GM08714 (cell line): ENCODE measurements around the gene CDK8.

Experiments
- H3K4me3 ChIP-seq: fragments of 200-500 bp; sonication (Bioruptor generic); 2 replicates; pipeline ENCODE4 v1.5.1; 2014; ENCODE audit warnings: mild to moderate bottlenecking, low read length, inconsistent platforms
- ZNF274 ChIP-seq: IDR thresholded peaks from 2 replicates; pipeline ENCODE4 v1.6.1; 2012; ENCODE audit warnings: mild to moderate bottlenecking, low read depth, low read length

The CDK8 gene

DNA sequence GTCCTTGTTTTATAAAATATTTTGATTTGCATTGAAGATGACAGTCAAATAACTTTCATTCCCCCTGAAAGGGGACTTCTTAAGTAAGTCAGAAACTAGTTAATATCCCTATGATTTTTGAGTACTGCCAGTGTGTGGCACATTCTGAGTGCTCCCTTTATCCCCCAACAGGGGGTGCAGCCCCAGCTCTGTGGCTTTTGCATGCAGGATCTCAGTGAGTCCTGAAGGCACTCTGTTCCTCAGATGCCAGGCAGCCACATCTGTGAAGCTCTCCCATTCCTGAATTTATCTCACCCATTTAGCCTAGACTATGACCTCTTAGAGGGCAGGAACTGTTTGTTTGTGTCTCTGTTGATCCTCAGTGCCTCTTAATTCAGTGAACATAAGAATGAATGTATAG lies 123.1 kb downstream of the CDK8 start:
- no peak for TF ChIP-seq ZNF274
- H3K4me3 ChIP-seq: no peak overlapping the region

DNA sequence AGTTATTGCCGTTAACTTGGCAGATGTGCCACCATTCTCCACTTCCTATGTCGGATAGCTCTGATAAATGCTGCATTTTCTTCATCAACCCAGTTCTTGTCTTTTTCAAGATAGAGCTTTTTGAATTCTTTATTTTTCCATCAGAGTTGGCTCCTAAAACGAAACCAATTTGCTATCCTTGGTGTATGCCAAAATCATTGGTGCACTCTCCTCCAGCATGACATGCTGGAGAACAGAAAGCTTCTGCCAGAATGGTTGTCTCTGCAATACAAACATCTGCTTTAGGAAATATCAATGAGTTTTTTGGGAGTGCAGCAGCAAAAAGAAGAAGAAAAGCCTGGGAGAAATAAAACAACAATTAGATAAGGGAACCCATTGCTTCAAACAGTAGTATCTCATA lies 124.2 kb downstream of the CDK8 start:
- no peak for TF ChIP-seq ZNF274
- H3K4me3 ChIP-seq: no peak overlapping the region

DNA sequence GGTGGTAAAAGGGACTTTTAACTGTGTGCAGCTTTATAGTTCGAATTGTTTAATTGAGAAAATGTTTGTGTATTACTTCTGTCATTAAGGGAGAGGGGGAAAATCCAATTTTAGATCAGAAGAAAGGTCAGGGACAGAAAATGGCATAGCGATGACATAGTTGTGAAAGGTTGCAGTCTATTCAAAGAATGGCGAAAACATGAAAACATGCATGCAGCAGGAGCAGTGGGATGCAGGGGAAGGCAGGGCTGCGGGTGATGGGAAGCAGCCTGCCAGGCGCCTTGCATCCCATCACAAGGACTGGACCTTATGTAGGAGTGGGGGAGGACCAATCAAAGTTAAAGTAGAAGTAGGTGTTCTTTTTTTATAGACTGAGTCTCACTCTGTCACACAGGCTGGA lies 125.9 kb downstream of the CDK8 start:
- TF ChIP-seq ZNF274: no peak
- H3K4me3 ChIP-seq: no peak overlapping the region

DNA sequence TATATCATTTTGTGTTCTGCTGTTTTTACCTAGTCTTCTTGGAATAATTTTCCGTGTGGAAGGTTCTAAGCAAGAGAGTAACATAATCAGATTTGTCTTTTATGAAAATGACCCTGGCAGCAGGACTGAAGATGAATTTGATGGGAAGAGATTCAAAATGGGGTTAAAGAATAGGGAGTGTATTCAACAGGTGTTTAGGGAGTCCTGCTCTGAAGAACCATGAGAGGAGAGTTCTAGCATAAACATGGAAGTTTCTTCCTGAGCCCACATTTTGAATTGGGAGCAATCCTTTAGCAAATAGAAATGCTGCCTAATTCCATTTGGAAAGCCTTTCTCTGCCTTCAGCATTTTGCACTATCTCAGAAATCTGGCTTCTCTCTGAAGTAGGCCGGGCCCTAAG lies 127.0 kb downstream of the CDK8 start:
- no peak overlapping the region for H3K4me3 ChIP-seq
- no peak for TF ChIP-seq ZNF274

DNA sequence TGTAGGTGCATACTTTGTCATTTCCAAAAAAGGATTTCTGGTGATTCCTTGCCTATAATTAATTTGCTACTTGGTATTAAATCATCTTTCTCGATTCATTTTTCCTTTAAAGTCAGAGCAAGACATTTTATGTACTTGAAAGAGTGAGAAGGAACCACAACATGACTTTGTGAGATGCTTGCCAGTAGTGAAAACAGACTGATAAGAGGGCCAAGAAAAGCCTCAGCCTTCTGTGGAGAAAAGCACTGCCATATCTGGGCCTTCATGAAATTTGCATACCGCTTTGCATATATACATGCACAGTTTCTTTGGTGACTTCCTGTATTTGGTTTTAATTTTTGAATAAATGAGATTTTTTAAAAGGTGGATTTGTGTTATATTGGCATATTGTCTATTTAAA lies 128.4 kb downstream of the CDK8 start:
- H3K4me3 ChIP-seq: no peak overlapping the region
- no peak for TF ChIP-seq ZNF274

DNA sequence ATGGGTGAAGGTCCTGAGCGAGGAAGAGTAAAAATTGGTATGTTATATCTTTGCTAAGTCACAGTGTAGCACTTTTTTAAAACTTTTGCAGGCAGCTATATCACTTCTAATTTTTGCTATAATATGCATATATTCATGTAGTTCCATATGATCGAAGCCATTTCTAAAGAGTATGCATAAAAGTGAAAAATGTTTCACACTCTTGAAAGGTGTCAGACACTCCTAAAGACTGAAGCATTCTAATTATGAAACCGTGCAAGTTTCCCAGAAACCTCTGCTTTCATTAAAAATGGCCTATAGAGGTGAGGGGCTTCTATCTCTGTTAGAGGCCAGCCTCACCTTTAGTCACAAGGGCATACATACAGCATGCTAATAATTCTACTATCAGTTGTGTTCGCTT lies 128.9 kb downstream of the CDK8 start:
- no peak for TF ChIP-seq ZNF274
- no peak overlapping the region for H3K4me3 ChIP-seq

DNA sequence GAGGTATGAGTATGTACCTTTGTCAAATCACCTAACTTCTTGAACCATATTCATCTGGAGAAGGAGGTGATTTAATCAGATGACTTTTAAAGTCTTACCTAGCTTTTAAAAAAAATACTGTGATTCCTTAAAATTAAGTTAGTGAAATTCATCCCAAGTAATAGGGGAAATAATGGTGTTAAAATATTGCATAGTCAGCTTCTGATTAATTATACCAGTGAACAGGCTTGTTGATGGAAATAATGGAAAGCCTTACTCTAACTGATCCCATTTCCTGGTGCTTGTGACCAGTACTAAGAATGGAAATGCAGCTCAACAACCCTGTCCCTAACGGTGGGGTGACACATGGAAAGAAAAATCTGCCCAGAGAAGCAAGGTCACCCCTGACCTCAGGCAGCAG lies 130.7 kb downstream of the CDK8 start:
- TF ChIP-seq ZNF274: no peak
- no peak overlapping the region for H3K4me3 ChIP-seq

DNA sequence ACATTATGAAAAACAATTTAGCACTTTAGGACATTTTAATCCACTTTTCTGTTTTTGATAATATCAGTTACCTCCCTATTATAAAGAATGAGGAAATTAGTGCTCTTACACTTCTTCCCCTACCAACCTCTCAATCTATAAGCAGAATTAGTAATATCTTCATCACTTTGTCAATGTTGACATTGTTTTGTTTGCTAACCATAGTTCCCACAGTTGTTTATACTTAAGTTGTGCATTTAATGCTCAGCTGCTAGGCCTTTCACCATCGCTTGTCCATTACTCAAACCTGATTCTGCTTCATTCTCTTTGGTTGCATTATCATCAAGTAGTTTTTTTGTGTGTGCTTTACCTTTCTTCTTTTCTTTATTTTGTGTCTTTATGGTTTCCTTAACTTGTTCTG lies 132.1 kb downstream of the CDK8 start:
- no peak for TF ChIP-seq ZNF274
- H3K4me3 ChIP-seq: no peak overlapping the region

DNA sequence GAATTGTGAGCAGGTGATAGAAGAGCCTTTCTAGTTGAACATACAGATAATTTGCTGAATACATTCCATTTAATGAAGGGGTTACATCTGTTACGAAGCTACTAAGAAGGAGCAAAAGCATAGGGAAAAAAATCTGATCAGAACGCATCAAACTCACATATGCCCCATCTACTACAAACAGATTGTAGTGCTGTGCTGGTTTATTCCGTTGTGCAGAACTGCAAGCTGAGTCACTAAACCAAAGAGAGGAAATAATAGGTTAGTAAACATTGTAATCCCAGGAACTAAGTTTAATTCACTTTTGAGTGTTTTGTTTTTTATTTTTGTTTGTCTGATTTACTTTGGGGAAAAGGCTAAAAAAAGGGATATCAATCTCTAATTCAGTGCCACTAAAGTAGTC lies 136.3 kb downstream of the CDK8 start:
- H3K4me3 ChIP-seq: no peak overlapping the region
- TF ChIP-seq ZNF274: no peak

DNA sequence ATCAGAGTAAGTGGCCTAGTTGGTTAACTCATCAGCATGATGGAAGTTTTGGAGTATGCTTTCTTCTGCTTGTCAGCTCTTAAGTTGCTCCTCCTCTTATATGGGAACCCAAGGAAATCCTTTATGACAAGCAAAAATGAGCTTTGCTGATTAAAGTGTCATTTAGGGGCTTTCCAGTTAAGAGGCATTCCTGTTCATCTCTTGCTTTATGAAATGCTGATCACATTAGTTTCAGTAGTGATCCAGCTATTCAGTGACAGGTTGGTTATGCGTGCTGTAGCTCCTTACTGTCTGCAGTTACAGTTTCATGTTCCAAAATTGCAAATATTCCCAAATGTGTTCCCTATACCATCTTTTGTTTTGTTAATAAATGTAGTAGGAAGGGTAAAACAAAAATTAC lies 146.6 kb downstream of the CDK8 start:
- H3K4me3 ChIP-seq: no peak overlapping the region
- no peak for TF ChIP-seq ZNF274

DNA sequence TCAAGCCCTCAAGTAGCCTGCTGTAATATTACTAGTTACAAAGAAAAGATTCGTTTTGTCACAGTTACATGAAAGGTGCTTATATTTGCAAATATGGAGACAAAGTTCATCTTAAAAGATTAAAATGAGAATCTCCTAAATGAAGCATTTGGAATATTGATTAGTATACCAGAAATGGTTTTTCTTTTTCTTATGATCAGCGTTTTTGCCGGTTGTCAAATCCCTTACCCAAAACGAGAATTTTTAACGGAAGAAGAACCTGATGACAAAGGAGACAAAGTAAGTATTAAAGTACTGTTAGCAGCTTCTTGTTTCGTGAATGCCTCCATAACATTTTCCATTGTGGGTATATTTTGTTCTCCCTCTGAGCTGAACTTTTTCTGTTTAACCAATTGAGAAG lies 147.1 kb downstream of the CDK8 start:
- H3K4me3 ChIP-seq: no peak overlapping the region
- TF ChIP-seq ZNF274: no peak

DNA sequence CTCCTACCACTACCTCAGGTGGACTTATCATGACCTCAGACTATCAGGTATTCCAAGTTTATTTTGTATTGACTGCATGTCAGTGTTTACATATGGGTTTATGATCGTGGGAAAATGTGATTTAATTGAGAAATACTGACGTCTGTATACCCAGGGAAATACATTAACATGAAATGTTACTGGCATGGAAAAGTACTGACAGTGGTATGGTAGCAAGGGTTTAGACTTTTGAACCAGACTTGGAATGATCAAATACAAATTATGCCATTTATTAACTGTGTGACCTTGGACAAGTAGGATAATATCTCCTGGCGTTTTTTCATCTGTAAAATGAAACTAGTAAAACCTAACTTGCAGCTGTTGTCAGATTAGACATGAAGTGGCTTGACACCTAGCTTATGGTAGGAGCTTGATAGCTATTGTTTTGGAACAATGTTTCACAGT lies 147.7 kb downstream of the CDK8 start:
- H3K4me3 ChIP-seq: no peak overlapping the region
- TF ChIP-seq ZNF274: no peak

DNA sequence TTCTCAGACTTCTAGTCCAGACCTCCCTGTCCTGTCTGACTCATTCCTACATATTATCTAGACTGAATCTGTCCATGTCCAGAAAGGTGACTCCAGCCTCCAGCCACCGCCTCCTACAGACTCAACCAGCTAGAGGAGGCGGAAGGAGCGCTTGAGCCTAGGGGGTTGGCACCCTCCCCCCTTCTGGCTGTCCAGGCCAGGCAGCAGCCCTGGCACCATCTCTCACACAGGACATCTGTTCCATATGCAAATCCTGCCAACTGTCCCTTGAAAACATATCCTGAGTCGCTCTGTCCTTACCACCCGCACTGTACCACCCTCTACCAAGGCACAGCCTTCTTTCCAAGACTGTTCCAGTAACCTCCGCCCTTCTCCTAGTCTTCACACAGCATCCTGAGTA lies 152.9 kb downstream of the CDK8 start:
- H3K4me3 ChIP-seq: no peak overlapping the region
- no peak for TF ChIP-seq ZNF274

DNA sequence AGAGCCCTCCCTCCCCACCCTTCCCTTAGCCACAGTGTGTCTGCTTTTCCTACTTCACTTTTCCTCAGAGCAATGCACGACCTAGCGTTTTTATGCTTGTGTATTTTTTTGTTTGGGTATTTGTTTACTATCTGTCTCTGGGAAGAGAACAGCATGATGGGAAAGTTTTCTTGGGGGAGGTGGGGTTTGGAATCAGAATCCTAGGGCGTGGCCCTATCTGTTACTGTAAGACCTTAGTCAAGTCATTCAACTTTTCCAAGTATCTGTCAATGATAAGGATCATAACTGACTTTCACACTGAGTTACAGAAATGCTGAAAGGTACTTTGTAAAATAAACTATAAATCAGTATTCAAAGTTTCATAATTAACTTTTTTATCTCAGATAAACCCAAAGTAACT lies 157.3 kb downstream of the CDK8 start:
- no peak overlapping the region for H3K4me3 ChIP-seq
- TF ChIP-seq ZNF274: no peak

DNA sequence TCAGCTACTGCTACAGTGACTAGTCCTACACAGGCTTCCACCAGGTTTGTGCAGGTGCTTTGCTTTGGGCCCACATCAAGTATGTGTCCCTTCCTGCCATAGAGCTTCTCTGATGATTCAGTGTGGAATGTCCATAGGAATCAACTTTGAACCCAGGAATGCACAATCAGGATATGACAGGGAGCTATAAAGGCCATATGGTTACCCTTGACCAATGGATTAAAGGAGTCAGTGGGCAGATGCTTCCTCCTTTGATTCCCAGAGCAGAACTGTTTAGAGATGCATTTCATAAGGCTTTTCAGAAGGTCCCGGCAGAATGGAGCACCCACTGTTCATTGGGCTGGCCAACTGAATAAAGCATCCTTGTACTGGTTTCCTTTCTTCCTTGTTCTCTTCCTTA lies 158.3 kb downstream of the CDK8 start:
- TF ChIP-seq ZNF274: no peak
- H3K4me3 ChIP-seq: no peak overlapping the region

DNA sequence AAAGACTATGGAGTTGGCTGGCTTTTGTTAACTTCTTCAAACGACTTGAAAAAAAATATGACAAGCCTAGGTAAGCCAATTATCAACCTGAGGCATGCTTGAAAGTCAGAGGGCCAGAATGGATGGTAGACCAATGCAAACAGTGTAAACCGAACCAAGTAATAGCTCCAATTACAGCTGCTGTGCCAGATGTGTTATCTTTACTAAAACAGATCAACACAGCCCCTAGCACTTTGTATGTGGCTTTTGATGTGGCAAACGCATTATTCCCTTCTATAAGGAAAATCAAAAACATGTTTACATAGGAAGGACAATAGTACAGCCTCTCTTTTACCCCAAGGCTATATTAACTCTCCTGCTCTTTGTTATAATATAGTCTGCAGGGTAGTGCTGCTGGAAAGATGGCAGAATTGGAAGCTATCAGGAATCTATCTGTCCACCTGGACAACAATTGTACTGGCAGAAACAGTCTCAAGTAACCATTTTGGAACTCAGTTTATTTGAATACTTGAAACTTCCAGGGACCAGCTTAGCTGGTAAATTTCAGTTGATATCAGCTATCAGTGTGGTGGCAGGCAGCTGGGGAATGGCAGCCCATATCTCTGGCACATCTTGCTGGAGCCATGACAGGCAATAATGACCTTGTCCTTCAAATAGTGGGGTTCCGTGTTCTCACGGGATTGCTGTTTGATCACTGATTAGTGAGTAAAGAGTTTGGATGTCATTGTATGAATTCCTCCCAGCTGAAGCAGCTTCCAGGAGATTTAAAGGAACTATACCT lies 159.2 kb downstream of the CDK8 start:
- TF ChIP-seq ZNF274: no peak
- H3K4me3 ChIP-seq: no peak overlapping the region
